Colon (tissue), 2 donors: ENCODE results near the gene FAM110D.

ENCODE experiments used
- FAIRE-seq: peaks from 2 replicates; lab custom pipeline; 2012; peaks lifted over from hg19 to GRCh38; lab: Jason Lieb, UNC
- donor health status: control.
- donor health status: control.

The FAM110D gene

GRCh38 chr1:26163684-26164035 is 4.8 kb downstream of the FAM110D start:
- FAIRE-seq, result no peak

DNA sequence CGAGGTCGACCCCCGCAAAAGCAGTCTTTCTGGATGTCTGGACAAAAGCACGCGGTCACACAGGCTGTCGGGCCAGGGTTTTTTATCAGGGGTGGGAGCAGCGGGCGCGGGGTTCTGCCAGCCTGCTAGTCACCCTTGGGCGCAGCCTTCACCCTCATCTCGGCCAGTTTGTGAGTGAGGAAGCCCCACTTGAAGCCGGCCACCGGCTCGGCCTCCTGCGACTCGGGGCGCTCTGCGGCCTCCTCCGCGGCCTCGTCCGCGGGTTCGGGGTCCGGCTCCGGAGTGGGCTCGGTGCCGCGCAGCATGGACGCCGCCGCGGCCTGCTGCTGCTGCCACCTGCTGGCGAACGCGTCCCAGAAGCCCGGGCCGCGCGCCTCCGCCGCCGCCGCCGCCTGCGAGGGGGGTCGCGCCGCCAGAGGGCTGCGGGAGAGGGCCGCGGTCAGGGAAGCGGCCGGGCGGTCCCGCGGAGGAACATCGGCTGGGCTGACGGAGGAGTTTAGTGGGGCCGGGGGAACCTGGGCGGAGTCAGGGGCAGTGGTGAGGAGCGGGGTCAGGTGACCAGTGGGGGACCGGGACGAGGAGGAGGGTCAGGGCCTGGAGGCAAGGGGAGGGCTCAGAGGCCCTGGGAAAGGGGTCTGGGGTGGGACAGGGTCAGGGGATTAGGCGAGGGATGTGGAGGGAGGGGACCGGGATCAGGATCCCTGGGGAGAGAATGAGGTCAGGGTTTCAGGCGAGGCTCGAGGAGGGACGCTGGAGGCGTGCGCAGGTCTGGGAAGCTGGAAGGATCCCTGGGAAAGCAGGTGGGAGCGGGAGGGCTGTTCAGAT is 5.4 kb downstream of the FAM110D start:
- no peak for FAIRE-seq

GRCh38 chr1:26164861-26165842 is 6.3 kb downstream of the FAM110D start:
- no peak for FAIRE-seq

- no peak for FAIRE-seq
Measured at GRCh38 chr1:26166719-26167281, 7.9 kb downstream of the FAM110D start.

DNA sequence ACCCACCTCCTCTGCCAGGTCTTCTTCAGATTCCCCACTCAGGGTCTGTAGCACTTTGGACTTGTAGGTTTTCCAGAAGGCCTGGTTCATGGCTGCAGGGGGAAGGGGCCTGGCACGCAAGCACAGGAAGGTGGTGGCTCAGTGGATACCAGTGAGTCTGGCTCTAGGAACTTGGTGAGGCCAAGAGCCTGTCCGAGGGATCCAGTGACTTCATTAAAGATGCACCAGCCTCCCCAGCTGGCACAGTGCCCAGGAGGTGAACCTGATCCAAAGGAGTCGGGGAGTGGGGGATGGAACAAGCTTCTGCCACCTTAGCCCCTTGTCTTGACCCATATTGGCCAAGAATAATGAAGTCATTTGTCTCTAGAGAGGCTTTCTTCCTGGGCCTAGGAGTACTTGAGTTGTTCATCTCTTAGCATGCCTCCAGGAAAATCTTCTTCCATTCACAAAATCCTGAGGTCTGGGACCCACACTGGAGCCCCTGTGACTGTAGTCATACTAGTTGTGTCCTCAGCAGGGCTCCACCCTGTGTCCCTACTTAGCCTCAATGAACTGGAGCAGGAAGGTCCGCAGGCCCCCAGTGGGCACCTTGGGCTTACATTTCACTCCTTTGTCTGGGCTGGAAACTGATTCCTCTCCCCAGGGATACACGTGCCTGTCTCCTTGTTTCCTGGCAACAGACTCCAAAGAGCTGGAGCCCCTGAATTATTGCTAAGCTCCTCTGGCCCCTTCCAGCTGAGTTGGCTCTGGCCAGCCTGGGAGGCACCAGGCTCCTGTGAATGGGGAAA is 9.7 kb downstream of the FAM110D start, which contains the start of gene C1orf232:
TSS of gene C1orf232 (minus strand) at position 554 of the 788 bp plus-strand sequence. CDS start at position 90, 464 bp downstream.
- no peak for FAIRE-seq

DNA sequence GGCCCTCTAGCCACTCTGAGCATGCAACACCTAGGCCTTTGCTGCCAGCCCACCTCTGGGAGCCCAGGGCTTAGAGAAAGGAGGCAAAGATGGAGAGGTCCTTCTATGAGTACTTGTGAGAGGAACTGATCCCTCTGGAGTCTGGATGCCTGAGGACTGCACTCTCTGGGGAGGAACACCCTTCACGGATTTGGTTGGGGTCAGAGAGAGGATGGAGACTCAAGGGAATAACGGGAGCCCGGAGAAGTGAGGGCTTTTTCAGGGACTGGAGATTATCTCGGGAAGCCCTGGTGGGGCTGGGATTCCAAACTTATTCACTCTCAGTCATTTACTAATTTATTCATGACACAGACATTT is 10.3 kb downstream of the FAM110D start:
- FAIRE-seq, result no peak

- no peak for FAIRE-seq
Measured at GRCh38 chr1:26169669-26170471, 11.0 kb downstream of the FAM110D start, which contains the start of gene ZNF593. TSS of gene ZNF593 (plus strand) at chr1:26169908. CDS start at chr1:26169984, 76 bp downstream.

DNA sequence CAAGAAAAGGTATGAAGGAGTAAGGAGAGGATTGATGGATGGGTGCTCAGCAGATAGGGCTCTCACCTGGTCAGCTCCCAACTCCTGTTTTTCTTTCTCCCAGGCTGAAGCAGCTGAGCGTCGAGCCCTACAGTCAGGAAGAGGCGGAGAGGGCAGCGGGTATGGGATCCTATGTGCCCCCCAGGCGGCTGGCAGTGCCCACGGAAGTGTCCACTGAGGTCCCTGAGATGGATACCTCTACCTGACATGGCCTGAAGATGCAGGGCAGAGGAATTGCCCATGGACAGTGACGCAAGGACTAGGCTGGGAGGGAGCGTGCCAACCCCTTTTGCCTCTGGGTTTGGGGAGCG is 11.6 kb downstream of the FAM110D start:
- FAIRE-seq, result no peak

DNA sequence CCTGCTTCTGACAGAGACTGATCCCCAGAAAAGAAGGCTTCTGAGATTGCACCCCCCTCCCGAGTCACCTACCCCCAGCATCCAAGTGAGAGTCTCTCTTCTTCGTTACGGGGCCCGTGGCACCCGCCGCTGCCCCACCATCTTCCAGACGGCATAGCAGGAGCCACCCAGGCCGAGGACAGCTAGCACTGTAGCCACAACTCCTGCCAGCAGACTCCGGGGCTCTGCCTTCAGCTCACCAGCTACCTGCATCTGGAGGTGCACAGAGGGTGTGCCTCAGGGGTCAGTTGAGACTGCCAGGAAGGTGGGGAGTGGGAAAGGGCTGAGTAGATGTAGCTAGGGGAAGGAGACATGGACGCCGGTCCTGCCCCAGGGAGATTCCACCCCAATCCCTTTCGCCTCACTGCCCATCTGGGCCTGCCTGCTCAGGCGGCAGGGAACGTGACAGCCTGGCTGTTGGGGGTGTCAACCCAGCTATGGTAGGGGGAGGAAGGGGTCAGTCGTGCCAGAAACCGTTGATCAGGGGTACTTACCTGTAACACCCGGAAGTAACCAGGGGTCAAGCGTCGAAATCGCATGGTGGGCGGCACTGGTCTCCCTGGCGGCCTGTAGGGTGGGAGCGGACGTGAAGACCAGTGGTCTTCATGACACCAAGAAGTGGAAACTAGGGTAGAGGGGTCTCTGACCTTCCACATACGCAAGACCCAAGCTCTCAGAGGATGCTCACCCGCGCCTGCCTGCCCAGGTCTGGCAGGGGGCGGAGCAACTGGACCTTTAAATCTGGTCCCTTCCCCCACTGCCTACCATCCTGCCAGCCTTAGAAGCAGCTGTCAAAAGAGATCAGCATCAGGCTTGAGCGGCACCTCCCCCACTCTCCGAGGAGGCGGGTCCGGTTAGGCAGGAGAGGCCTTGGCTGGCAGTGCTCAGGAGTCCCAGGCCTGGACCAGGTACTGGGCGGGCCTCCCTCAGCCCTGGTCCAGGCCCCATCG is 12.5 kb downstream of the FAM110D start, which contains the start of gene ZNF593OS:
TSS of gene ZNF593OS (minus strand) at position 749 of the 989 bp plus-strand sequence. CDS start at position 578, 171 bp downstream.
- no peak for FAIRE-seq

- no peak for FAIRE-seq
Measured at GRCh38 chr1:26175346-26175745, 16.5 kb downstream of the FAM110D start.

DNA sequence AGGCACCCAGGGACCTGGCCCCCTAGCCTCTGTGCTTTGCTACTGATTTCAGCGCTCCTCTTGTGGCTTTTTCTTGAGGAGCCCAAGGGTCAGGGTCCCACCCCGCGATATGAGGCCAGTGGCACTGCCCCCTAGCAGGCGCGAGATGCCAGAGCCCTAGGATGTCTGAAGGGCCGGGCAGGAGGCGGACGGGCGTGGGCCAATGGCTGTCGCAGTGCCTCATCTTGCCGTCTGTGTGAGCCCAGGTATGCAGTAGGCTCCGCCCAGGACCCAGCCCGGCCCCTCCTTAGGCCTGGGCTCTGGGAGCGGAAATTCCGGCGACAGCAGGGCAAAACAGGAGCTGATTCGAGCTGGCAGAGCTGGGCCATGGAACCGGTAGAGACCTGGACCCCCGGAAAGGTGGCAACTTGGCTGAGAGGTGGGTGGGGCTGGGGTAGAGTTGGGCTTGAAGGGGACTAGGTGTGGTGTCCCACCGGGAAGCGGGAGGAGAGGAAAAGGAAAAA is 18.4 kb downstream of the FAM110D start, which contains the start of gene CNKSR1:
TSS of gene CNKSR1 (plus strand) at position 310 of the 503 bp plus-strand sequence. CDS start at position 367, 57 bp downstream.
- FAIRE-seq, result no peak

DNA sequence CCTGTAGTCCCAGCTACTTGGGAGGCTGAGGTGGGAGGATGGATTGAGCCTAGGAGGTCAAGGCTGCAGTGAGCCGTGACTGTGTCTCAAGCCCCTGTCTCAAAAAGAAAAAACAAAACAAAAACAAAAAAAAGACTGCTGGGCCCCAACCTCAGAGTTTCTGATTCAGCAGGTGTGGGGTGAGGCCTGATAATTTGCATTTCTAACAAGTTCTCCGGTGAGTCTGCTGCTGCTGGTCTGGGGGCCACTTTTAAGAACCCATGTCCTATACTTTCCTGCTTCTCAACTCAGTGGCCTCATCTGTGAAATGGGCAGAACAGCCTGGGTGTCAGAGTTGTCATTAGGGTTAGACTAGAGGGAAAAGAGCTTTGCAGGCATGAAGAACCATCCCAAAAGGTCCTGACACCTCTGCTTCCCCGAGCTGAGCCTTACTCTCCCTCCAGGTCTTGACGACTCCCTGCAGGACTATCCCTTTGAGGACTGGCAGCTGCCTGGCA is 21.2 kb downstream of the FAM110D start:
- no peak for FAIRE-seq

DNA sequence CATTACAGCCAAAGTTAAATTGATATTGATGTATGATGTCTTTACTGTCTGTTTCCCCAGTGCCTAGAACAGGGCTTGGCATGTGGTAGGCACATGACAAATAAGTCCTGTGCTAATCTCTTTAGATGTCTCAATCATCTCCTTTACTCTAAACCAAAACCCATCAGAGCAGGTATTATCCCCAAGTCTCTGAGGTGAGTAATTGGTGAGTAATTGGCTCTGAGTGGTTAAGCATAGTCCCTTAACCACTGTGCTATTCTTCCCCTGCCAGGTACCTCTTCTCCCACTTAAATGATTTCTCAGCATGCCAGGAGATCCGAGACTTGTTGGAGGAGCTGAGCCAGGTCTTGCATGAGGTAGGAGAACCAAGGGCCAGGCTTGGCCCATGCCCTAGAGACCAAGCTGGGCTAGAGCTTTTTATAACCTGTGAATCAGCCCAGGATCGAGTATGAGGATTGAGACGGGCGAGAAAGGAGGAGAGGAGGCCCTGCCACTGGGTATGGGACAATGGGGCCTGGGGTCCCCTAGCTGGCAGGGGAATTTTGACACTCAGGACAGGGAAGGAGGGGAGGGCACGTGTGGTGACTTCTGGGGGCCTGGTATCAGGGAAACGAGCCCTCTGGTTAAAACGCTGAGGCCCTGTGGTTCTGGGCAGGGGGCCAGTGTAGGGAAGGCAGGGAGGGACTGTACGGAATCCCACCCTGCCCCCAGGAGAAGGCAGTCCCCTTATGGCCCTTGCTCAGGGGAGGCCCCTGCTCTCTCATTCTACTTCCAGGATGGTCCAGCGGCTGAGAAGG is 22.9 kb downstream of the FAM110D start:
- FAIRE-seq, result no peak

GRCh38 chr1:26182383-26182696 is 23.5 kb downstream of the FAM110D start:
- no peak for FAIRE-seq

GRCh38 chr1:26184086-26184485 is 25.2 kb downstream of the FAM110D start:
- FAIRE-seq, result no peak

- FAIRE-seq, result no peak
Measured at GRCh38 chr1:26184883-26185282, 26.0 kb downstream of the FAM110D start.

GRCh38 chr1:26187882-26188281 is 29.0 kb downstream of the FAM110D start:
- FAIRE-seq, result no peak

DNA sequence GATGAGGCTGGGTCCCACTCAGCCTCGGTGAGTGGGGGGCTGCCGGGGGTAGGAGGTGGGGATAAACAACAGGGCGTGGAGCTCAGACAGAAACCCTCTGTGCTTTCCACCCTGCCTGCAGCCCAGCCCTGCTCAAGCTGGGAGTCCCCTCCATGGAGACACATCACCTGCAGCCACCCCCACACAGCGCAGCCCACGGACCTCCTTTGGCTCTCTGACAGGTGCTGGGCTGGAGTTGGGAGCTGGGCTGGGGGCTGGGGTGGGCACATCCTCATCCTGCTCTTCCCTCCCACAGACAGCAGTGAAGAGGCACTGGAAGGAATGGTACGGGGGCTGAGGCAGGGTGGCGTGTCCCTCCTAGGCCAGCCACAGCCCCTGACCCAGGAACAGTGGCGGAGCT is 29.6 kb downstream of the FAM110D start:
- FAIRE-seq, result no peak
